NCI-H524 treated with DMSO at 0.1 percent for 48 hours (cell line): ENCODE measurements around the gene CRABP1.
"Not testable (repeated sequence)": the region's sequence is repeated elsewhere in the genome, so short reads cannot be mapped to it uniquely, and the experiment has no call there.

Source experiments
- DNase-seq: peaks from one replicate; lab custom pipeline; 2025; lab: John Stamatoyannopoulos, UW

The CRABP1 gene

GRCh38 chr15:78374436-78375393 lies 34.6 kb downstream of the CRABP1 start:
- no peak for DNase-seq

DNA sequence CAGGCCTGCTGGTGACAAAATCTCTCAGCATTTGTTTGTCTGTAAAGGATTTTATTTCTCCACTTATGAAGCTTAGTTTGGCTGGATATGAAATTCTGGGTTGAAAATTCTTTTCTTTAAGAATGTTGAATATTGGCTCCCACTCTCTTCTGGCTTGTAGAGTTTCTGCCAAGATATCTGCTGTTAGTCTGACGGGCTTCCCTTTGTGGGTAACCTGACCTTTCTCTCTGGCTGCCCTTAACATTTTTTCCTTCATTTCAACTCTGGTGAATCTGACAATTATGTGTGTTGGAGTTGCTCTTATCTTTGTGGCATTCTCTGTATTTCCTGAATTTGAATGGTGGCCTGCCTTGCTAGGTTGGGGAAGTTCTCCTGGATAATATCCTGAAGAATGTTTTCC lies 40.0 kb downstream of the CRABP1 start:
- DNase-seq: not testable (repeated sequence)

- DNase-seq: no peak
Measured at GRCh38 chr15:78382114-78382880, 42.1 kb downstream of the CRABP1 start.

GRCh38 chr15:78384651-78385050 lies 44.5 kb downstream of the CRABP1 start:
- no peak for DNase-seq

- peak; percentile 14 for DNase-seq
Measured at GRCh38 chr15:78387246-78388037, 47.3 kb downstream of the CRABP1 start.

DNA sequence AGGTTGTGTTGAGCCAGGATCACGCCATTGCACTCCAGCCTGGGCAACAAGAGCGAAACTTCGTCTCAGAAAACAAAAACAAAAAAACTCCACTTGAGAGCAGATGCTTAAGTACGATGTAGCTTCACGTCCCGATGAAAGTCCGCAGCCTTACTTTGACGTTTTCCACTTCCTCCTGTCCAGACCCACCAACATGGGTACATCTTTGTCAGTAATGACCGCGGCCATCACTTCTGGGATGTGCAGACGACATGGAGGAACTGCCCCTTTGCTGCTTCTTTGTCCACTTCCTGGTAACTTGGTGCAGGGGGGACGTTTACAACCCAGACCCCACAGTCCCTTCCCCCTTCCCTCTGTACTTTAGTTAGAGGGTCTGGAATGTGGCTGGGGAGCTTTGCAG lies 48.7 kb downstream of the CRABP1 start:
- DNase-seq: no peak

DNA sequence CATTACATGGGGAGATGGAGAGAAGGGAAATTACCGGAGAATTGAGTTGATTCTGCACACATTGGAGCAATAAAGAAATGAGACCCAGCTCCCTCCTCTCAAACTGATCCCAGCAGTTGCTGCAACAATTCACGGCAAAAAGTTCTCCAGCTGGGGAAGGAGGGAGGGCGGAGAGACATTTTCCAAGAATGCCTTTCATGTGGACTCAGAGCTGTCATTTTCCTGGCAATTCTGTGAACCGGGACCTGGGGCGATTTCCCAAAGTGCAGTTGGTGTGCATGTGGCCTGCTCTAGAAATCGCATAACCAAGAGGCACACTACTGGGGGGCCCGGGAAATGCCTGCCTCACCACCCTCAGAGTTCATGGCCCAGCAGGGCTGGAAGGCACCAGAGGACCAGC lies 49.2 kb downstream of the CRABP1 start:
- DNase-seq: no peak

- DNase-seq: no peak
Measured at GRCh38 chr15:78389738-78390137, 49.6 kb downstream of the CRABP1 start.

DNA sequence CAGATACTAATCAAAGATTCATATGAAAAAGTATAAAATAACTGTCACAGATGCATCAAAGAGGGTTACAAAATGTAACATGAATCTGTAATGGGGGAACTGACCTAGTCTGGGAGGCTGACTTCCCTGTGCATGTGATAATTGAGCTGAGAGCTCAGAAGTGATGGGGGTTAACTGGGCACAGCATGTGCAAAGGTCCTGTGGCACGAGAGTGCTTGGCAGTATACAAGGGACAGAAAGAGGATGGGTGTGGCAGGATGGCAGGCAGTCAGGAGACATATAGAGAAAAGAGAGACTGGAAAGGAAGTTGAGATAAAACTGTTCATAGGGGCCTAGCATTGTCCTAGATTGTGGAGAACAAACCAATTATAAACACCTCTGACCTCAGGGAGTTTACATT lies 50.1 kb downstream of the CRABP1 start:
- DNase-seq: no peak

GRCh38 chr15:78390826-78391225 lies 50.7 kb downstream of the CRABP1 start:
- no peak for DNase-seq

DNA sequence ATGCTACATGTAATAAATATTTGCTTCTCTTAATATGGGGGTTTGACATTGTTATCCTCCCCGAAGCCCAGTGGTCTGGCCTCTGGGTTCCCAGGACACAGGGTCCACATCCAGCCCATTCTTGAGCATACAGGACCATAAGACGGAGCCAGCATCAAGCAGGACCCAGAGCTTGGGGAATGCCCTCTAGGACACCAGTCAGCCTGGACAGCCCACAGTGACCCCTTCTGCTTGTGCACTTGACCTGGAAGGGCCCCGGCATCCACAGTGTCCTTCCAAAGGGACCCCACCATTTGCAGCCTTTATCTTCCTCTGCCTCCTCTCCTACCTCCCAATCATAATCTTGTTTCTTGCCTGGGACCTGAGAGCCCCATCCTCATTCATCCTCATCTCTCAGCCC lies 51.6 kb downstream of the CRABP1 start:
- no peak for DNase-seq

GRCh38 chr15:78392430-78392829 lies 52.3 kb downstream of the CRABP1 start:
- DNase-seq: no peak

DNA sequence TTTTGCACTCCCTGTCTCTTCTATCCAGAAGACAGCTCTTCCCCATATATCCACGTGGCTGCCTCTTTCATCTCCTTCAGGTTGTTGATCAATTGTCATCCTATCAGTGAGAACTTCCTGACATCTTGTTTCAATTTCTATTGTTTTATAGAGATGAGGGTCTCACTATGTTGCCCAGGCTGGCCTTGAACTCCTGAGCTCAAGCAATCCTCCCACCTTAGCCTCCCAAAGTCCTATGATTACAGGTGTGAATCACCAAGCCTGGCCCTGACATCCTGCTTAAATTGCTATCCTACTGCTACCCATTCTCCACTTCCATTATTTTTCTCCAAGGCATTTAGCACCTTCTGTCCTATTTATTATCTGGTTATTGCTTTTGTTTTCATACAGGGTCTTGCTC lies 53.0 kb downstream of the CRABP1 start:
- DNase-seq: no peak

DNA sequence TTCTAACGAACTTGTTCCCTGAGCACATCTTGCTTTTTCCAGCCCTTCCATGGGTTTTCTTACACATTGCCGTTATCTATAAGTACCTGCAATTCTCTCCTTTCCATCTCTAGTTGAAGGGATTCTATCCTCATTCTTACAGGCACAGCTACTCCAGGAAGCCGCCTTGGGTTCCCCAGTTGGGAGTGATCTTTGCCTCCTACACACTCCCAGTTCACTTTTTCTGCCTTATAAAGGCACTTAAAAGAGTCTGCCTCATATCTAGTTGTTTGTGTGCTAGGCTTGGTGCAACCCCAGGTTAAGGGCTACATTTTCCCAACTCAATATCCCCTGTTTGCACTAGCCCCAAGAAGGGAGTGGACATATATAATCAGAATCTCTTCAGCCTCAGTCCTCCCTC lies 53.9 kb downstream of the CRABP1 start:
- no peak for DNase-seq

GRCh38 chr15:78394981-78395616 lies 54.9 kb downstream of the CRABP1 start:
- DNase-seq: no peak

DNA sequence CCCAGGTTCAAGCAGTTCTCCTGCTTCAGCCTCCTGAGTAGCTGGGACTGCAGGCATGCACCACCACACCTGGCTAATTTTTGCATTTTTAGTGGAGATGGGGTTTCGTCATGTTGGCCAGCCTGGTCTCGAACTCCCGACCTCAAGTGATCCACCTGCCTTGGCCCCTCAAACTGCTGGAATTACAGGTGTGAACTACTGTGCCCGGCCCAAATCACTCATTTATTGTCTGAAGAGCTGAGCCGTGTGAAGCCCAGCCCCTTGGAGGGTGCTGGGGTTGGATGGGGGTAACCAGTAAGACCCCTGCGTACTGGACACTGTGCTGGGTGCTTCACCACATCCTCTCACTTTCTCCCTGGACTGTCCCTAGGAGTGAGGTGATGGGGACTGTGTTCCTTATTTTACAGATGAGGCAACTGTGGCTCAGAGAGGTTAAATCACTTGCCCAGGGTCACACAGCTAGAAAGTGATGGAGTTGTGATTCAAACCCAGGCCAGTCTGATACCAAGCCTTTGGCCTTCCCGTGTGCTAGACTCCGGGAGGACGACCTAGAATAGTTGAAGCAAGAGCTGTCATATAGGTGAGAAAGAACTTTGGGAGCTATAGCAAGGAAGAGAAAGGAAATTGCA lies 56.1 kb downstream of the CRABP1 start:
- DNase-seq: no peak

- no peak for DNase-seq
Measured at GRCh38 chr15:78396976-78397375, 56.8 kb downstream of the CRABP1 start.

DNA sequence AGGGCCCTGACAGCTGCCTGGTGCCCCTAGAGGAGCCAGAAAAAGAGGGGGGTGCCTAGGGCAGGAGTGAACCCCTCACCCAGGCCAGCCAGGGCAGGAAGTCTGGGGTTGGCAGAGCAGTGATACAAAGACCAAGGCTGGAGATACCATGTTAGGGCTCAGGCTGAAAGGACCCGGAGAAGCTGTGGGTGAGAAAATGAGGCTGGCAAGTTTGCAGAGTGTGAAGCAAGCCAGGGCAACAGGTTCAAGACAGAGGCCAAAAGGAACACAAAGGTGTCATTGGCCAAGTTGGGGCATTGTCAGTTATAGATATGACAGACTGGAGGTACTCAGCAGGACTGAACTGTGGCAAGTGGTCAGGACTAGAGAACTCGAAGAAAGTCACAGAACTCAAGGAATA lies 57.2 kb downstream of the CRABP1 start:
- DNase-seq: no peak
